GM06990 (cell line): ENCODE data around the gene C1QB.

Experiments used
- DNase-seq: peaks from one replicate; pipeline ENCODE4 v3.0.0-alpha.2; 2011; ENCODE audit not compliant: insufficient read length; ENCODE audit errors: extremely low read depth
- H3K27me3 ChIP-seq: replicated peaks from 2 replicates; pipeline ENCODE4 v1.6.0; 2011; ENCODE audit warnings: low read length; ENCODE audit not compliant: control insufficient read depth, insufficient read depth
- H3K36me3 ChIP-seq: 2 replicates; pipeline ENCODE4 v1.5.1; 2011; ENCODE audit warnings: low read length; ENCODE audit not compliant: control insufficient read depth, insufficient read depth
- H3K4me3 ChIP-seq: replicated peaks from 2 replicates; pipeline ENCODE4 v1.5.1; 2011; ENCODE audit warnings: low read depth, mild to moderate bottlenecking, control low read depth, low read length
- TF ChIP-seq, protein P1 (sequence below): IDR thresholded peaks from 2 replicates; pipeline ENCODE4 v1.5.1; 2011; ENCODE audit warnings: low read length, control low read depth, mild to moderate bottlenecking, inconsistent platforms; ENCODE audit not compliant: insufficient read depth, poor library complexity, severe bottlenecking

C1QB gene

DNA sequence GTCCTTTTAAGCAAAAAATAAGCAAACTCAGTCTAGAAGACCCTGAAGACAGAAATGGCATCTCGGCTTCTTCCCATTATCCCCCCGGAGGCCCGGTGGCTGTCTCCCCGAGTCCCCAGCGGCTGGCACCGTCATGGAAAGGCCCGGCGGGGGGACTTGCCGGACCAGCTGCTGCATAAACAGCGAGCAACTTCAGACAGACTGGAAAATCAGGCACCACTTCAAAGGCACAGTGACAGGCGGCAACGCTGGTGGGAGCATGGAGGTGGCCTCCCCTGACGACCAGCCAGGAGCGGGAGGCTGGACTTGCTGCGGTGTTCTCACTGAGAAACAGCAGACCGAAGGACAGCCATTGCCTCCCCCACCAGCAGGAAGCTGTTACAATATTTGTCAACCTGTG lies 35.0 kb upstream of the C1QB start:
- peaks cover 1% of the 10 kb centered on the region for H3K27me3 ChIP-seq

DNA sequence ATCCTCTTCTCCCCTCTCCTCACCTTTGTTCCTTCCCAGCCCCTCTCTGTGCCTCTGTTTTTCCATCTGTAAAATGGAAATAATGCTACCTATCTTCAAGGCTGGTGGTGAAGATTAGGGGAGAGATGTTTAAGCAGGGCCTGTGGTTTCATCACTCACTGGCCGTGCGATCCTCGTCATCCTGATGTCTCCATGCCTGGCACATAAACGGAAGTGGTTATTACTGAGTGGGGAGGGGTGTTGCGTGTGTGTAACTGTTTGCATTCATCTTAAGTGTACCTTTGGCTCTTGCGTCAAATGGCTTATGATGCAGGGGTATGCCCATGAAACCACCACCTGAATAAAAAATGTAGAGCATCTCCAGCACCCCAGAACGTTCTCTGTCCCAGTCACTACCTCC lies 33.8 kb upstream of the C1QB start:
- Histone ChIP-seq H3K36me3 (no peaks in the 10 kb centered on the region), H3K27me3 (peaks cover 1% of the 10 kb centered on the region), H3K4me3 (no peak overlapping the region)
- TF ChIP-seq, protein P1, sequence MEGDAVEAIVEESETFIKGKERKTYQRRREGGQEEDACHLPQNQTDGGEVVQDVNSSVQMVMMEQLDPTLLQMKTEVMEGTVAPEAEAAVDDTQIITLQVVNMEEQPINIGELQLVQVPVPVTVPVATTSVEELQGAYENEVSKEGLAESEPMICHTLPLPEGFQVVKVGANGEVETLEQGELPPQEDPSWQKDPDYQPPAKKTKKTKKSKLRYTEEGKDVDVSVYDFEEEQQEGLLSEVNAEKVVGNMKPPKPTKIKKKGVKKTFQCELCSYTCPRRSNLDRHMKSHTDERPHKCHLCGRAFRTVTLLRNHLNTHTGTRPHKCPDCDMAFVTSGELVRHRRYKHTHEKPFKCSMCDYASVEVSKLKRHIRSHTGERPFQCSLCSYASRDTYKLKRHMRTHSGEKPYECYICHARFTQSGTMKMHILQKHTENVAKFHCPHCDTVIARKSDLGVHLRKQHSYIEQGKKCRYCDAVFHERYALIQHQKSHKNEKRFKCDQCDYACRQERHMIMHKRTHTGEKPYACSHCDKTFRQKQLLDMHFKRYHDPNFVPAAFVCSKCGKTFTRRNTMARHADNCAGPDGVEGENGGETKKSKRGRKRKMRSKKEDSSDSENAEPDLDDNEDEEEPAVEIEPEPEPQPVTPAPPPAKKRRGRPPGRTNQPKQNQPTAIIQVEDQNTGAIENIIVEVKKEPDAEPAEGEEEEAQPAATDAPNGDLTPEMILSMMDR = no peak
- DNase-seq = no peak

More for the DNA sequence above, 35.0 kb upstream of the C1QB start:
- DNase-seq = no peak
- TF ChIP-seq, protein P1 = no peak
- no peak overlapping the region for H3K4me3 ChIP-seq
- H3K36me3 ChIP-seq = no peaks in the 10 kb centered on the region

DNA sequence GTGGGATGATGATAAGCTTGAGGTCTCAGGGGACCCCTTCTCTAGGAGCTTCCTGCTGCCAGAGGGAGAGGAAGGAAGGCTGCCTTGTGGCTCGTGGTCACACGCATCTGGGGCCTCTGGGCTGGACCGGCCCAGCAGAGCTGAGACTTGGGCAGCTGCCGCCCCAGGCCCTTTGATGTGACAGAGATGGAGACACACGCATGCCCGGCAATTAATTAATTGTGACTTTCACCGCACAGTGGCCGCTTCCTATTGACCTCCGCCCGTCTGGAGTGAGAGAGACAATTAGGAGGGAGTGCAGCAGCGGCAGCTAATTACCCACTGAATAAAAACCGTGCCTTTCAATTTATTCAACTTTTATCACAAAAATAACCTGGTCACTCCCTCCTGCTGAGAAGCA lies 33.2 kb upstream of the C1QB start:
- no peak for DNase-seq
- TF ChIP-seq, protein P1 = no peak
- H3K36me3 ChIP-seq = no peaks in the 10 kb centered on the region
- H3K27me3 ChIP-seq = peaks cover 1% of the 10 kb centered on the region
- H3K4me3 ChIP-seq = no peak overlapping the region

DNA sequence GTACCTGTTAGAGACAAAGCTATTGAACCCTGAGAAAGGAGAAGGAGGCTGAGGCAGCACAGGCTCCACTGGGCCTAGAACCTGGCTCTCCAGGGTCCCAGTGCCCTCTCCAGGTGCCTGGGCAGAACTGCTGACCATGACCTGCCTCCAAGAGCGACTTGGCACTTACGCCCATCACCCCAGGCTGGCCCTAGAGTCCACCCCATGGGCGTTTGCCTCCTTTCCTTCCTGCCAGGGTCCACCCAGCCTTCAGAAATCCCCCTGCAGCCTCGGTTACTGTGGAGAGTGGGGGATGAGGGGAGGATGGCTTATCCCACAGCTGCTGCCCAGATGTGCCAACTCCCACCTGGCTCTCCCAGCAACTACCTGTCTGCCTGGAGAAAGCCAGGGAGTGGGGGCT lies 31.3 kb upstream of the C1QB start:
- H3K36me3 ChIP-seq = no peaks in the 10 kb centered on the region
- no peak overlapping the region for H3K4me3 ChIP-seq
- peaks cover 1% of the 10 kb centered on the region for H3K27me3 ChIP-seq
- TF ChIP-seq, protein P1 = no peak
- DNase-seq = no peak

DNA sequence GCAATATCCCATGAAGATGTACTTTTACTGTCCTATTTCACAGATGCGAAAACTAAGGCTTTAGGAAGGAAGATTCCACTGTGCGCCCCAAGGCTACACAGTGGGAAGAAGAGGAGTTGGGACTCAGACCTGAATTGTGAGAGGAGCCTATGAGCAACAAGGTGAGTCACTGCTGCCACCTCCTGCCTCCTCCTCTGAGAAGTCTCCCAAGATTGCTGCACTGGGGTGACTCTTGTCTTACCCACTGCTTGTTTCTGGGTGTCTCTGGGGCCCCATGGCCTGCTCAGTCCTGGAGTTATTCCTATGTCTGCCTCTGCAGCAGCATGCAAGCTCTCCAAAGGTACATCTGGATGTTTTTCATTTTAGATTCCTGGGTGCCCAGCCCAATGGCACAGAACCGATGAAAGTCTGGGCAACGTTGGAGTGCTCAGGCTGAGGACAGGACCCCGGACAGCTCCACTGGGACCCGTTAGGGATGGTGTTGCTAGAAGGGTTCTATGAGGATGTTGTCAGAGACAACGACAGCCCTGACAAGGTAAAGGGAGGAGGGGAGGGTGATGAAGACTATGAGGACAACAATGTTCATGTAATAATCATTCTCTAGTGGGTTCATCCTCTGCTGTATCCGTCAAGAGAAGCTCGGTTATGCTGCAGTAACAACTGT lies 27.6 kb upstream of the C1QB start:
- Histone ChIP-seq H3K27me3 (no peaks in the 10 kb centered on the region; the same call in 1 of the 2 replicates), H3K36me3 (no peaks in the 10 kb centered on the region), H3K4me3 (no peak overlapping the region)
- DNase-seq = no peak
- TF ChIP-seq, protein P1 = no peak
